ENCODE data around the gene NFATC2. TPM values are rescaled to one million over a fixed set of nuclear protein-coding genes. Genes with fewer than 3 reads are reported as not detected.

Gene NFATC2
- total RNA-seq, 1 donor from 2014 or later: 7.6 TPM

DNA sequence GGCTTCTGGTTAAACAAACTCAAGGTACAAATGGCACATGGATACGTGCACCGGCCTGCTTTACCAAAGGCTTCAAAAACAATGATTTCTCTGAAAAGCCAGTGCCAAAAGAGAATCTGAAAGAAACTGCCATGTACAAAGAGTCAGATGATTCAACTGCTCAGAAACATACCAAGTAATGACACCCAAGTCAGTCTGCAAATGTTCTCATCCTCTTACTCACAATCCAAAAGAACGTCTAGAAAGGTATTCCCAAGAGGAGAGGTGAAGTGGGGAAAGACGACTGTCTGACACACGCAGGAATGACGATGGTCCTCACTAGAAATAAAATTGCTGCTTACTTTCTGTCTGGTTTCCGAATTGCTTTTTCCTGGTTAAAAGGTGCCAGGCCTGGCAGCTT is 52.9 kb downstream of the NFATC2 start:
- no peaks in the 10 kb centered on the region for H3K36me3 ChIP-seq
- TF ChIP-seq, protein P1, sequence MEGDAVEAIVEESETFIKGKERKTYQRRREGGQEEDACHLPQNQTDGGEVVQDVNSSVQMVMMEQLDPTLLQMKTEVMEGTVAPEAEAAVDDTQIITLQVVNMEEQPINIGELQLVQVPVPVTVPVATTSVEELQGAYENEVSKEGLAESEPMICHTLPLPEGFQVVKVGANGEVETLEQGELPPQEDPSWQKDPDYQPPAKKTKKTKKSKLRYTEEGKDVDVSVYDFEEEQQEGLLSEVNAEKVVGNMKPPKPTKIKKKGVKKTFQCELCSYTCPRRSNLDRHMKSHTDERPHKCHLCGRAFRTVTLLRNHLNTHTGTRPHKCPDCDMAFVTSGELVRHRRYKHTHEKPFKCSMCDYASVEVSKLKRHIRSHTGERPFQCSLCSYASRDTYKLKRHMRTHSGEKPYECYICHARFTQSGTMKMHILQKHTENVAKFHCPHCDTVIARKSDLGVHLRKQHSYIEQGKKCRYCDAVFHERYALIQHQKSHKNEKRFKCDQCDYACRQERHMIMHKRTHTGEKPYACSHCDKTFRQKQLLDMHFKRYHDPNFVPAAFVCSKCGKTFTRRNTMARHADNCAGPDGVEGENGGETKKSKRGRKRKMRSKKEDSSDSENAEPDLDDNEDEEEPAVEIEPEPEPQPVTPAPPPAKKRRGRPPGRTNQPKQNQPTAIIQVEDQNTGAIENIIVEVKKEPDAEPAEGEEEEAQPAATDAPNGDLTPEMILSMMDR (IDR thresholded peaks at IDR 0.05): no peak
- DNase-seq (no peak), ATAC-seq (no peak)
- H3K27ac ChIP-seq: no peak overlapping the region
- intact Hi-C loops (cut with DNase I): no loop called here
- no peak overlapping the region for H3K4me3 ChIP-seq
- H3K9me3 ChIP-seq: no peaks in the 10 kb centered on the region
- no peaks in the 10 kb centered on the region for H3K27me3 ChIP-seq
- H3K4me1 ChIP-seq: peaks cover 16% of the 10 kb centered on the region

DNA sequence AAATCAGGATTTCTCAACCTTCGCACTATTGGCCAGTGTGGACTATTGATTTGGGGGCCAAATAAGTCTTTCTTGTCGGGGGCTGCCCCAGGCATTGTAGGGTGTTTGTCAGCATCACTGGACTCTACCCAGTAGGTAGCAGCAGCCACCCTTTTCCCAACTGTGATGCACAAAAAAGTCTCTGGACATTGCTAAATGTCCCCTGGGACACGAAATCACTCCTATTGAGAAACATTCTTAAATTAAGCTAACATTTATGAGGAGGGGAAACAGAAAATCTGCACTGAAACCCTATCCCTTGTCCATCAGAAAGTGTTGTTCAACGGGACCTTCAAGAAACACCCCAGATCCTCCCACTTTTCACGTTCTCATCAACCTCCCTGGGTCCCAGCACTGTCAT is 54.2 kb downstream of the NFATC2 start:
- TF ChIP-seq, protein P1 (IDR thresholded peaks at IDR 0.05): no peak
- Histone ChIP-seq H3K4me3 (no peak overlapping the region), H3K27me3 (no peaks in the 10 kb centered on the region), H3K9me3 (no peaks in the 10 kb centered on the region), H3K27ac (no peak overlapping the region), H3K4me1 (peaks cover 16% of the 10 kb centered on the region), H3K36me3 (no peaks in the 10 kb centered on the region)
- DNase-seq (no peak), ATAC-seq (no peak)
- intact Hi-C loops (cut with DNase I): no loop called here

DNA sequence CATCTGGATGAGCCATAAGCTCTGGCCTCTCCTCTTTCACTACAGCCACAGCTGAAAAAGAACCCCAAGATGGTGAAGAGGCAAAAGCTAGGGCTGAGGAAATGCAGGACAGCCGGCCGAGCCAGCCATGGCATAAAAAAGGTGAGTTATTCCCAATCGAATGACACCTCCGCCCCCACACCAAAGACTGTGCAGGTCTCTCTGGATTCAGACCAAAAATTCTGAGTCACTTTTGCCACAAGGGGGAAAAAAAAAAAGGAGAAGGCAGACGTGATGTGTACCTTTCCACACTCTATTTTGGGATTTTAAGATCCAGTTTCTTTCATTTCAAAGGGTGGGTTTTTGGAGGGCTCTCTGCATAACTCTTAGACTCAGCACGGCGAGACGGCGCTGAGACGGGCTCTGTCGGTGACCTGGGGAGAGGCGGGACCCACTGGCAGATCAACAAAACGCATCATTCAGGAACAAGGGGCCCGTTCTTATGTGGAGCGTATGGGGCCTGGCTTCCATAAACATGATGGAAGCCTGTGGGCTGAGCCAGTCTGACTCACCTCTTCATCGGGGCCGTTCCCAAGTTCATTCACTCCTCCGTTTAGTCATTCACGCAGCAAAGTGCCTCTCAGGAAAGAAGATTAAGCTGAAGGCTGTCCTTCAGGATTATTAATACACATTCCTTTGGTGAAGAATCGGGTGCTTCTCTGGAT is 54.8 kb downstream of the NFATC2 start:
- DNase-seq (no peak), ATAC-seq (no peak)
- H3K27me3 ChIP-seq: no peaks in the 10 kb centered on the region
- TF ChIP-seq, protein P1 (IDR thresholded peaks at IDR 0.05): no peak
- intact Hi-C loops (cut with DNase I): no loop called here
- no peak overlapping the region for H3K4me3 ChIP-seq
- no peak overlapping the region for H3K27ac ChIP-seq
- peaks cover 9% of the 10 kb centered on the region for H3K4me1 ChIP-seq
- no peaks in the 10 kb centered on the region for H3K36me3 ChIP-seq
- no peaks in the 10 kb centered on the region for H3K9me3 ChIP-seq

DNA sequence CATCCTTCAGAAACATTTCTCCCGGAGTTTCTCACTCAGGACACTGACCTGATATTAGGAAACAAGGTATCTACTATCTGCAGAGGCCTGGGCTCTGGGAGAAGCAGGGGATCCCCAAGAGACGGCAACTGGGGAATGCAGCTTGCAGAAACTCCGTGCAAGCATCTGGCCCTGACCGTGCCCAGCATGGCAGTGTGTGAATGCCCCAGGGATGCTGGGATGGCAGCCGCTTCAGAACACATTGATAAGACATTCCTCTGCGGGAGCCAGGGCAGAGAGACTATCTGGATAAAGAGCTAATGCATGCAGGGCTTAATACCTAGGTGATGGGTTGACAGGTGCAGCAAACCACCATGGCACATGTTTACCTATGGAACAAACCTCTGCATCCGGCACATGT is 55.4 kb downstream of the NFATC2 start:
- Histone ChIP-seq H3K4me1 (peaks cover 3% of the 10 kb centered on the region), H3K4me3 (no peak overlapping the region), H3K9me3 (no peaks in the 10 kb centered on the region), H3K27me3 (no peaks in the 10 kb centered on the region), H3K36me3 (no peaks in the 10 kb centered on the region), H3K27ac (no peak overlapping the region)
- intact Hi-C loops (cut with DNase I): no loop called here
- TF ChIP-seq, protein P1 (IDR thresholded peaks at IDR 0.05): no peak
- no peak for ATAC-seq
- DNase-seq: no peak

DNA sequence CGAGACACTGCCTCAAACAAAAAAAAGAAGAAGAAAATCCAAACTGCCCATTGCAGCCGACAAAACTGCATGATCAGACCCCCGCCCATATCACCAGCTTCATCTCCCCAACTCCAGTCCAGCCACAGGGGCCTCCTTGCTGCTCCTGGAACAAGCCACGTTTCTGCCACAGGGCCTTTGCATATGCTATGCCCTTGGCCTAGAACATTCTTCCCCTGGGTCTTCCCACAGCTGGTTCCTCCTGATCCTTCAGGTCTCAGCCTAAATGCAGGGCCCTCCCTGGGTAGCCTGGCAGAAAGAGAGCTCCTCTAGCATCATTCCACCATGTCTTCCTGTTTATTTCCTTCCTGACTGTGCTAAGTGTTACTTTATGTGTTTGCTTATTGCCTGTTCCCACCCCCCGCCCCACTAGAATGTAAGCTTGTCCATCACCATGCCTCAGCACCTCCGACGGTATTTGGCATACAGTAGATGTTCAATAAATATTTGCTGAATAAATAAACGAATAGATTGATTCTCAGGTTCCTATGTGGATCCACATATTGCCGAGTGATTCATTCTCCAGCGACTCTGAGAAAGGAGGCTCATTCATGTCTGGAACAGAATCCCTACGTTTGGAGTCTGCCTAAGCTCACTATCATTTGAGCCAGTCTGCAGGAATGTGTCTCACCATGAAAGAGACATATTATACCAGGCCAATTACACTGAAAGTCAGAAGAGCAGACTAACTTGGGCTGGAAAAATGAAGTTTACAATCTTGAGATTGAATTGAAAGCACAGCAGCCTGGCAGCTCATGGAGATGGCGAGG is 56.1 kb downstream of the NFATC2 start:
- ATAC-seq: no peak
- intact Hi-C loops (cut with DNase I): no loop called here
- H3K27ac ChIP-seq: no peak overlapping the region
- no peak overlapping the region for H3K4me3 ChIP-seq
- no peaks in the 10 kb centered on the region for H3K36me3 ChIP-seq
- TF ChIP-seq, protein P1 (IDR thresholded peaks at IDR 0.05): no peak
- H3K27me3 ChIP-seq: no peaks in the 10 kb centered on the region
- no peaks in the 10 kb centered on the region for H3K4me1 ChIP-seq
- no peaks in the 10 kb centered on the region for H3K9me3 ChIP-seq
- DNase-seq: no peak

All from upper lobe of right lung (tissue), 1 donor.